Measurements from ENCODE around the gene RAB14. TPM values are rescaled to one million over a fixed set of nuclear protein-coding genes. Genes with fewer than 3 reads are reported as not detected.

Gene RAB14
- total RNA-seq, 1 experiment from 2014 or later, result 36.0 TPM

GRCh38 chr9:121201738-121202533 is at the start of gene RAB14 (continued):
- TF ChIP-seq PRDM15 (CRISPR knock-in tag; IDR thresholded peaks at IDR 0.05), result no peak
- peak; percentile 63 for TF ChIP-seq GABPB1 (CRISPR knock-in tag; IDR thresholded peaks at IDR 0.05)
- TF ChIP-seq, protein P1, sequence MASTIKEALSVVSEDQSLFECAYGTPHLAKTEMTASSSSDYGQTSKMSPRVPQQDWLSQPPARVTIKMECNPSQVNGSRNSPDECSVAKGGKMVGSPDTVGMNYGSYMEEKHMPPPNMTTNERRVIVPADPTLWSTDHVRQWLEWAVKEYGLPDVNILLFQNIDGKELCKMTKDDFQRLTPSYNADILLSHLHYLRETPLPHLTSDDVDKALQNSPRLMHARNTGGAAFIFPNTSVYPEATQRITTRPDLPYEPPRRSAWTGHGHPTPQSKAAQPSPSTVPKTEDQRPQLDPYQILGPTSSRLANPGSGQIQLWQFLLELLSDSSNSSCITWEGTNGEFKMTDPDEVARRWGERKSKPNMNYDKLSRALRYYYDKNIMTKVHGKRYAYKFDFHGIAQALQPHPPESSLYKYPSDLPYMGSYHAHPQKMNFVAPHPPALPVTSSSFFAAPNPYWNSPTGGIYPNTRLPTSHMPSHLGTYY (CRISPR knock-in tag; IDR thresholded peaks at IDR 0.05), result no peak
- no peak for TF ChIP-seq NFYB (CRISPR knock-in tag; conservative IDR thresholded peaks at IDR 0.05; ENCODE audit: low read depth)
- no peak for TF ChIP-seq ATF2 (CRISPR knock-in tag; IDR thresholded peaks at IDR 0.05; ENCODE audit: borderline replicate concordance, low read depth)
- TF ChIP-seq MYBL2 (CRISPR knock-in tag; IDR thresholded peaks at IDR 0.05), result peak; percentile 47; the same call in 1 of the 2 replicates

- TF ChIP-seq SOX15 (CRISPR knock-in tag; IDR thresholded peaks at IDR 0.05) (no peak), IRF2 (CRISPR knock-in tag; IDR thresholded peaks at IDR 0.05; ENCODE audit: borderline replicate concordance, low read depth) (no peak), USF2 (CRISPR knock-in tag; IDR thresholded peaks at IDR 0.05) (peak; percentile 64)
- CTCF ChIA-PET, result no interaction called here
- H3K27me3 Mint-ChIP-seq (ENCODE audit: low read depth), result peaks cover 31% of the 10 kb centered on the region
- H3K9me3 Mint-ChIP-seq, result peaks cover 21% of the 10 kb centered on the region
- no peak for DNase-seq (ENCODE audit: low spot score)
- no peak overlapping the region for H3K27ac Mint-ChIP-seq
- ATAC-seq, result no peak
- POLR2A ChIA-PET, result no interaction called here
- H3K4me1 Mint-ChIP-seq, result peaks cover 13% of the 10 kb centered on the region
- no peak overlapping the region for H3K4me3 Mint-ChIP-seq
- peaks cover 3% of the 10 kb centered on the region for H3K36me3 Mint-ChIP-seq
Observed at GRCh38 chr9:121249563-121249962, 47.9 kb upstream of the RAB14 start.

- POLR2A ChIA-PET, result no interaction called here
- no peak for ATAC-seq
- H3K4me3 Mint-ChIP-seq, result no peak overlapping the region
- H3K4me1 Mint-ChIP-seq, result no peaks in the 10 kb centered on the region
- peaks cover 9% of the 10 kb centered on the region for H3K27me3 Mint-ChIP-seq (ENCODE audit: low read depth)
- DNase-seq (ENCODE audit: low spot score), result no peak
- peaks cover 26% of the 10 kb centered on the region for H3K9me3 Mint-ChIP-seq
- peaks cover 9% of the 10 kb centered on the region for H3K36me3 Mint-ChIP-seq
- CTCF ChIA-PET, result no interaction called here
- H3K27ac Mint-ChIP-seq, result no peak overlapping the region
- TF ChIP-seq MXD4 (CRISPR knock-in tag; IDR thresholded peaks at IDR 0.05; ENCODE audit: borderline replicate concordance), result no peak
- no peak for TF ChIP-seq ZMAT4 (CRISPR knock-in tag; IDR thresholded peaks at IDR 0.05)
- TF ChIP-seq, protein P1 (CRISPR knock-in tag; IDR thresholded peaks at IDR 0.05), result no peak
- TF ChIP-seq, protein P2, sequence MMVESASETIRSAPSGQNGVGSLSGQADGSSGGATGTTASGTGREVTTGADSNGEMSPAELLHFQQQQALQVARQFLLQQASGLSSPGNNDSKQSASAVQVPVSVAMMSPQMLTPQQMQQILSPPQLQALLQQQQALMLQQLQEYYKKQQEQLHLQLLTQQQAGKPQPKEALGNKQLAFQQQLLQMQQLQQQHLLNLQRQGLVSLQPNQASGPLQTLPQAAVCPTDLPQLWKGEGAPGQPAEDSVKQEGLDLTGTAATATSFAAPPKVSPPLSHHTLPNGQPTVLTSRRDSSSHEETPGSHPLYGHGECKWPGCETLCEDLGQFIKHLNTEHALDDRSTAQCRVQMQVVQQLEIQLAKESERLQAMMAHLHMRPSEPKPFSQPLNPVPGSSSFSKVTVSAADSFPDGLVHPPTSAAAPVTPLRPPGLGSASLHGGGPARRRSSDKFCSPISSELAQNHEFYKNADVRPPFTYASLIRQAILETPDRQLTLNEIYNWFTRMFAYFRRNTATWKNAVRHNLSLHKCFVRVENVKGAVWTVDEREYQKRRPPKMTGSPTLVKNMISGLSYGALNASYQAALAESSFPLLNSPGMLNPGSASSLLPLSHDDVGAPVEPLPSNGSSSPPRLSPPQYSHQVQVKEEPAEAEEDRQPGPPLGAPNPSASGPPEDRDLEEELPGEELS (CRISPR knock-in tag; IDR thresholded peaks at IDR 0.05), result no peak
- TF ChIP-seq, protein P3, sequence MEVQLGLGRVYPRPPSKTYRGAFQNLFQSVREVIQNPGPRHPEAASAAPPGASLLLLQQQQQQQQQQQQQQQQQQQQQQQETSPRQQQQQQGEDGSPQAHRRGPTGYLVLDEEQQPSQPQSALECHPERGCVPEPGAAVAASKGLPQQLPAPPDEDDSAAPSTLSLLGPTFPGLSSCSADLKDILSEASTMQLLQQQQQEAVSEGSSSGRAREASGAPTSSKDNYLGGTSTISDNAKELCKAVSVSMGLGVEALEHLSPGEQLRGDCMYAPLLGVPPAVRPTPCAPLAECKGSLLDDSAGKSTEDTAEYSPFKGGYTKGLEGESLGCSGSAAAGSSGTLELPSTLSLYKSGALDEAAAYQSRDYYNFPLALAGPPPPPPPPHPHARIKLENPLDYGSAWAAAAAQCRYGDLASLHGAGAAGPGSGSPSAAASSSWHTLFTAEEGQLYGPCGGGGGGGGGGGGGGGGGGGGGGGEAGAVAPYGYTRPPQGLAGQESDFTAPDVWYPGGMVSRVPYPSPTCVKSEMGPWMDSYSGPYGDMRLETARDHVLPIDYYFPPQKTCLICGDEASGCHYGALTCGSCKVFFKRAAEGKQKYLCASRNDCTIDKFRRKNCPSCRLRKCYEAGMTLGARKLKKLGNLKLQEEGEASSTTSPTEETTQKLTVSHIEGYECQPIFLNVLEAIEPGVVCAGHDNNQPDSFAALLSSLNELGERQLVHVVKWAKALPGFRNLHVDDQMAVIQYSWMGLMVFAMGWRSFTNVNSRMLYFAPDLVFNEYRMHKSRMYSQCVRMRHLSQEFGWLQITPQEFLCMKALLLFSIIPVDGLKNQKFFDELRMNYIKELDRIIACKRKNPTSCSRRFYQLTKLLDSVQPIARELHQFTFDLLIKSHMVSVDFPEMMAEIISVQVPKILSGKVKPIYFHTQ (CRISPR knock-in tag; IDR thresholded peaks at IDR 0.05), result no peak
- TF ChIP-seq, protein P4, sequence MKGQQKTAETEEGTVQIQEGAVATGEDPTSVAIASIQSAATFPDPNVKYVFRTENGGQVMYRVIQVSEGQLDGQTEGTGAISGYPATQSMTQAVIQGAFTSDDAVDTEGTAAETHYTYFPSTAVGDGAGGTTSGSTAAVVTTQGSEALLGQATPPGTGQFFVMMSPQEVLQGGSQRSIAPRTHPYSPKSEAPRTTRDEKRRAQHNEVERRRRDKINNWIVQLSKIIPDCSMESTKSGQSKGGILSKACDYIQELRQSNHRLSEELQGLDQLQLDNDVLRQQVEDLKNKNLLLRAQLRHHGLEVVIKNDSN (CRISPR knock-in tag; IDR thresholded peaks at IDR 0.05), result no peak
- TF ChIP-seq ZNF317 (CRISPR knock-in tag; IDR thresholded peaks at IDR 0.05; ENCODE audit: borderline replicate concordance, low read depth), result no peak
Observed at GRCh38 chr9:121246821-121247561, 45.3 kb upstream of the RAB14 start.
